Large intestine (tissue), 3 donors: ENCODE data around the gene TLNRD1. TPM values are rescaled to one million over a fixed set of nuclear protein-coding genes. Genes with fewer than 3 reads are reported as not detected.

Source experiments
- DNase-seq, 2 donors: peaks; one replicate each; pipeline versions ENCODE4 v3.0.0 to v3.0.0-alpha.2; 2013
- H3K27ac ChIP-seq: one replicate; pipeline ENCODE4 v1.5.1; 2013; ENCODE audit warnings: low read length
- H3K27me3 ChIP-seq: 2 replicates; pipeline ENCODE4 v1.6.1; 2013; ENCODE audit warnings: low read length; ENCODE audit not compliant: control insufficient read depth, insufficient read depth
- H3K36me3 ChIP-seq: 2 replicates; pipeline ENCODE4 v1.6.1; 2013; ENCODE audit warnings: low read length; ENCODE audit not compliant: control insufficient read depth, insufficient read depth
- H3K4me1 ChIP-seq: one replicate; pipeline ENCODE4 v1.6.1; 2013; ENCODE audit warnings: low read length; ENCODE audit not compliant: control insufficient read depth, insufficient read depth
- H3K4me3 ChIP-seq: one replicate; pipeline ENCODE4 v1.5.1; 2013; ENCODE audit warnings: low read length
- H3K9me3 ChIP-seq: one replicate; pipeline ENCODE4 v1.6.1; 2013; ENCODE audit warnings: mild to moderate bottlenecking, low read depth, low read length, moderate library complexity; ENCODE audit not compliant: control insufficient read depth
- WGBS: methylation state at CpG from one replicate; pipeline ENCODE4 v1.1.5; 2013; ENCODE audit warnings: low lambda C conversion rate; ENCODE audit not compliant: insufficient coverage; 5-methylcytosine and 5-hydroxymethylcytosine counted together
- polyA plus RNA-seq: library from polyadenylated mRNA; unstranded; fragments of 120-200 nt; gene quantifications from one replicate; pipeline ENCODE4 v1.2.1, GENCODE V29; 2013

The TLNRD1 gene
- polyA plus RNA-seq, 1 donor, result 6.9 TPM

DNA sequence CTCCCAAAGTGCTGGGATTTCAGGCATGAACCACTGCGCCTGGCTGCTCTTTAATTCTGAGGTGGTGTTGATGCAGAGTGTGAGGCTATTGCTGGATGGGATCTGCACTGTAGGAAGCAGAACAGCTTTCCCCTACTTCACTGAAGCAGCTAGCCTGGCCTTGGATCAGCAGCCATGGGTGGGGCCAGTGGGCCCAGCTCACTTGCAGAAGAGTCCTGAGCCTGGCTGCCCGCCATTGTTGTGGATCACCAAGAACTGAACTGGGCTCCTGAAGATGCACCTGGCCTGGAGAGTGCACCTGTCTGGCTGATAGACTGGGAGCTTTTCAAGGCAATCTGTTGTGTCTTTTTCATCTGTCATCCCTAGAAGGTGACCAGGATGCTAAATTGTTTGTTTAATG lies 11.9 kb downstream of the TLNRD1 start:
- Histone ChIP-seq H3K27ac (no peak overlapping the region), H3K27me3 (no peaks in the 10 kb centered on the region), H3K9me3 (no peaks in the 10 kb centered on the region), H3K36me3 (no peaks in the 10 kb centered on the region), H3K4me3 (no peak overlapping the region), H3K4me1 (no peaks in the 10 kb centered on the region)
- no CpG with 5 or more reads among the region's 2 CpGs for WGBS
- DNase-seq, result no peak

DNA sequence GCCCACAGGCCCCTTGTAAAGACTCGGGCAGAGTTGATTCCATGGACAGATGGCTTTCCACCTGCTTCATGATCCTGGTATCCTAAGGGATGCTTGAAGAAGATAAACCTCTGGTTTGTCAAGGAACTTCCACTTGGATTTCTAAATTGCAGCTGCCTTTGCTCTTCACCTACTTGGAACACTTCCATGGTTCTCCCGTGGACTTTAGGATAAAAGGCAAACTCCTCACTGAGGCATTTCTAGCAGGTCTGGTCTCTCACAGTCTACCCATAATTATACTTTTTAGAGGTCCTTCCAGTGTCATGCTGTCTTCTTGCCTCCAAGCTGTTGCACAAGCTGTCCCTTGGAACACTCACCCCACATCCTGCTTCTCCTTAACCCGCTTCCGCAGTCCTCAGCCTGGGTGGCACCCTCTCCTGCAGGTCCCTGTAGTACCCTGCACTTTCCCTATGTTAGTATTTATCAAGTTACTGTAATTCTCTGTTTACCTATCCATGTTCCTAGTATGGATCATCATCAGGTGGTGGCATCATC lies 12.7 kb downstream of the TLNRD1 start:
- no peaks in the 10 kb centered on the region for H3K27me3 ChIP-seq
- H3K4me1 ChIP-seq, result no peaks in the 10 kb centered on the region
- H3K36me3 ChIP-seq, result no peaks in the 10 kb centered on the region
- WGBS, result no CpG with 5 or more reads among the region's 4 CpGs
- H3K27ac ChIP-seq, result no peak overlapping the region
- no peak overlapping the region for H3K4me3 ChIP-seq
- no peaks in the 10 kb centered on the region for H3K9me3 ChIP-seq
- DNase-seq, result no peak

DNA sequence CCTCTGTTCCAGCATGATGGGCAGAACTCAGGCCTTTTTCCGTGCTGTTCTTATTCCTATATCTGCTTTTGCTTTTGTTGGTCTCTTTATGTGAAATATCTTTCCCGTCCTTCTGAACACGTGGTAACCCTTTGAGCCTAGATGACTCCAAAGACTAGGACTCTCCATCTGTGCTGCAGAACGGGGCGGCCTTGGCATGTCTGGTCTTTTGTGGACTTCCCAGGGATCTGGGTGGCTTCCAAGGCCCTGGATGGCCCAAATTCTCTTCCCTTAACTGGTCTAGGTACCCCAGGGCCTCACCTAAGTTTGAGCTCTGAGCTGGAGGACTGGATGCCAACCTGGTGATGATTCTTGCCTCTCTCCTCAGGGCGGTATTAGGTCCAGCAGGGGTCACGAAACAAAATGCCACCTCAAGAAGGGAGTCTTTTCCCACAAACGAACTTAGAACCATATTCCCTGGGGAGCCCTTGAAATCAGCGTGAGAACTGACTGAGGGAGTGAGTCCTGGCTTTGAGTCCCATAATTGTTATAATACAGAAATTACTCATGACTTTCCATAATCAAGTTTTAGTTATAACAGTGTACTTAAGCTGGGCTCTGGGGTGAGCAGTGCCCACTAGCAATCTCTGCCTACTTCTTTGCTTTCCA lies 13.8 kb downstream of the TLNRD1 start:
- Histone ChIP-seq H3K27me3 (no peaks in the 10 kb centered on the region), H3K4me3 (no peak overlapping the region), H3K27ac (no peak overlapping the region), H3K4me1 (no peaks in the 10 kb centered on the region), H3K36me3 (no peaks in the 10 kb centered on the region), H3K9me3 (no peaks in the 10 kb centered on the region)
- WGBS, result no CpG with 5 or more reads among the region's 9 CpGs
- DNase-seq, result no peak

DNA sequence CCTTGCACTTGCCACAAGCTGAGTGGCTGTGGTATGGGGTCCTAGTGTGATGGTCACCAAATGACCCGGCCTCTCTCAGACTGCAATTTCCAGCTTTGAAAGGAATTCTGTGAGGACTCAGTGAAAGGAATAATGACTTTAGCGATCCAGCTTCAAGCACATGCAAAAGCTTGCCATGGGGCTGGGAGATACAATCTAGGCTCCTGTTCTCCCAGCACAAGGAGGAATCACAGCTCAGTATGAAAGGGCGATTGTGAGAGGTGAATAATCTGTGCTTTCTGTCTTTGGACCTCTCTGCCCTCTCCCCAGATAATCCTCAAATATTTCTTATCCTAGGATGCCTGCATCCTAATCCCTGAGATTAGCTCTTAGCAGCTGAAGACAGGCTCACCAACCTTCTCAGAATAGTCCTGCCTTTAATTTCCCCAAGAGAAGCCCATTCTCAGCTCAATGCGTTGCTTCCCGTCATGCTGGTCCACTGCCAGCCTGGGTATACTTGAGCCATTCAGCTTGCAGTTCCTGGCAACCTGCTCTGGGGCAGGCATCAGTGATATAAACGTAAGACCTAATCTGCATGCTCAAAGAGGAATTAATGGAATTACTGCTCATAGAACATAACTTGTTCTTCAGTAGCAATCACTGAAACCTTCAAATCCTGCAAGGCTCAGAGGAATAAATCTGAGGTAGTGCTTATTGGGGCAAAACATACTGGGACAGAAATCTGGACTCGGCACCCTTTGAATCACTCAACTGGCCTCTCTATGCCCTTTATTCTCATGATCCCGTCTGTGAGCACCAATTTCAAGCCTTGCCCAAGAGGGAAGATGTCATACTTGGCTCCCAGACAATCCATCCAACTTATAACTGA lies 15.1 kb downstream of the TLNRD1 start:
- H3K27me3 ChIP-seq, result no peaks in the 10 kb centered on the region
- no peaks in the 10 kb centered on the region for H3K9me3 ChIP-seq
- no peak overlapping the region for H3K4me3 ChIP-seq
- H3K27ac ChIP-seq, result no peak overlapping the region
- no peaks in the 10 kb centered on the region for H3K4me1 ChIP-seq
- H3K36me3 ChIP-seq, result no peaks in the 10 kb centered on the region
- no peak for DNase-seq
- no CpG with 5 or more reads among the region's 8 CpGs for whole genome bisulfite sequencing

DNA sequence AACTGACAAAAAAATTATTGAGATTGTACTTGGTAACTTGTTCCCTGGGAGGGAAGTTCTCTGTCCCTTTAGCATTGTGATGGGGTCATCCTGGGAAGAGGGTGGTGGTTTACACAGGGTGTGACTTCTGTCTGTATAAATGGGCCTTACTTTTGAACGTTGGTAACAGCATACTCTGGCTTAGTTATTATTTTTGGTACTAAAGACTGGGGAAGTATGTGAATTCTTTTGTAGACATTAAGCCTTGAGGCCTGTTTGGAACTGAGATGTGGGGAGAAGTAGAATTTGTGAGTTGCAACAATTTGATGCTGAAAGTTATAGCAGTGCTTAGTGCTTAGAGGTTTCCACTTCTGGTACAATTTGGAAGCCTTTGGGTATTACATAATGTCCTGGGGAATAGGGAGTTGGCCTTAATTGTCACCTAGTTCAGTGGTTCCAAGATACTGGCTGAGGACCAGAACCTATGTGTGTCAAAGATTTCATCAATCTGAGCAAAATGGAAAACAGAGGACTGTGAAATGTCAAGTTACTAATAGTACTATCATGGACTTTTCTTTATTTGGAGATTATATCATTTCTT lies 15.9 kb downstream of the TLNRD1 start:
- no peak for DNase-seq
- Histone ChIP-seq H3K9me3 (no peaks in the 10 kb centered on the region), H3K27ac (no peak overlapping the region), H3K27me3 (no peaks in the 10 kb centered on the region), H3K4me3 (no peak overlapping the region), H3K36me3 (no peaks in the 10 kb centered on the region), H3K4me1 (no peaks in the 10 kb centered on the region)
- WGBS, result no CpG with 5 or more reads among the region's 1 CpG

DNA sequence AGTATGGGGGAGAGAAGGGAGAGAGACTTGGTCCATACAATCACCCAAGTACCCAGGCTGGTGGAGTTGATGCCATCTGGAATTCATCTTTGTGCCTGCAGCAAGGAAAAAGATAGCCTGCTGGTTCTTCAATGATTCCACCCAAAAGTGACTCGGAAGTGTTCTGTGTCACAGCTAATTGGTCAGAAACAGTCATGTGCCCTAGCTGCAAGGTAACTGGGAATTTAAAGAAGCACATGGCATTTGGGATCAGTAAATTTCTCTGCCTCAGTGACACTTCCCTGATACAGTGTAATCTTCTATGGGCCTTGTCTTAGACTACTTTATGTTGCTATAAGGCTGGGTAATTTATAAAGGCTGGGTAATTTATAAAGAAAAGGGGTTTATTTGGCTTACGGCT lies 17.5 kb downstream of the TLNRD1 start:
- Histone ChIP-seq H3K4me3 (no peak overlapping the region), H3K4me1 (no peaks in the 10 kb centered on the region), H3K36me3 (no peaks in the 10 kb centered on the region), H3K27me3 (no peaks in the 10 kb centered on the region), H3K27ac (no peak overlapping the region), H3K9me3 (no peaks in the 10 kb centered on the region)
- 100% methylated on average over 1 of the region's 2 CpGs for WGBS
- no peak for DNase-seq

DNA sequence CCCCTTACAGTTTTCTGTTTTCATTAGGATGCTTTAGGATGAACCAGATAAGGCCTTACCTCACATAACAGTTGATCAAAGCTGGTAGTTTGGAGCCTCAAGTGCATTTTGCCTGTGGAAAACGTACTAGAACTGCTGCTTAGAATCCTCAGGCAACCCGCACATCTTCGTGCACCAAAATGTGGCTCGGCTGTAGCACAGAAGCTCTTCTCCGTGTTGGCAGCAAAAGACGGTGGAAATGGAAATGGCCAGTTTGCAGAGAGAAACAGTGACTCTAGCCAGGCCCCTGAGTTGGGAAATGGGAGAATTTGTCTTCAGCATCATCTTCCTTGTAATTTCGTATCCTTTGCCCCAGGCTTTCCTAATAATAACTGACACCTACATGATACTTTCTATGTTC lies 20.6 kb downstream of the TLNRD1 start:
- H3K9me3 ChIP-seq, result no peaks in the 10 kb centered on the region
- WGBS, result no CpG with 5 or more reads among the region's 7 CpGs

DNA sequence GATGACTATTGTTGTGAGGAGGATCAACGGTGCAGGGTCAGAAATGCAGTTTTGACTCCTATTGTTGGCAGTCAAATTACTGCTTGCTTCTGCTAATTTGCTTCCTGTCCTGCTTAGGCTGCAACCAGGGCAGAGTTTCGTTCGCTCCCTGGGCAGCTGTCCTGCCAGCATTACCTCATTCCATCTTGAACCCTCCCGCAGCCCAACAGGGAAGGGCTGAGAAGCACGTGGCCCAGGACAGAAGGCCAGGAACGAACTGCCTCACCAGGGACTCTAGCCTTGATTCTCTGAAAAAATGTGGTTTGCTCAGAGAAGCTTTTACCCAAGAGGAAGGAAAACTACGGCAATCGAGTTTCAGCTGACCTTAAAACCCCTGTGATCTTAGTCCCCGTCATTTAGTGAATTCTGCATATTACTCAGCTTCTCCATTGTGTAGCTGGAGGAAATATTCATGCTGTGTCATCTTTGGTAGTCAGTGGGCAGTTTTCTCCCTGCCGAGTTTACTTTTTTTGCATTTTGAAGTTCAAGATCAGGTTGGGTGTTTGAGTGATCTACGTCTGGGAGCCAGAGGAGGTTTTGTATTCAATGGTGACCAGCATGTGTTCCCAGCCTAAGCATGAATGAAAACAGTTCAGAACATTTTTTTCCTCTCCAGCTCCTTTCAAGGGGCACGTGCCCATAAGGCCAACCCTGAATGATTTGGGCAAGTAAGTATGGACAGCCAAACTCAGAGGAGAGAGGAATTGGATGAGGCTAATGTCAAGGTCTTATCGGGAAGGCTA lies 23.0 kb downstream of the TLNRD1 start:
- no peak overlapping the region for H3K4me3 ChIP-seq
- peak in 1 of 2 donors; percentile 18 for DNase-seq
- no peaks in the 10 kb centered on the region for H3K36me3 ChIP-seq
- H3K4me1 ChIP-seq, result no peaks in the 10 kb centered on the region
- 83% methylated on average over 2 of the region's 13 CpGs for WGBS
- no peaks in the 10 kb centered on the region for H3K27me3 ChIP-seq
- peak overlapping the region; percentile 9 for H3K27ac ChIP-seq
- H3K9me3 ChIP-seq, result no peaks in the 10 kb centered on the region

More for the DNA sequence above, 20.6 kb downstream of the TLNRD1 start:
- Histone ChIP-seq H3K36me3 (no peaks in the 10 kb centered on the region), H3K27me3 (no peaks in the 10 kb centered on the region), H3K4me1 (no peaks in the 10 kb centered on the region), H3K4me3 (no peak overlapping the region), H3K27ac (no peak overlapping the region)
- no peak for DNase-seq

DNA sequence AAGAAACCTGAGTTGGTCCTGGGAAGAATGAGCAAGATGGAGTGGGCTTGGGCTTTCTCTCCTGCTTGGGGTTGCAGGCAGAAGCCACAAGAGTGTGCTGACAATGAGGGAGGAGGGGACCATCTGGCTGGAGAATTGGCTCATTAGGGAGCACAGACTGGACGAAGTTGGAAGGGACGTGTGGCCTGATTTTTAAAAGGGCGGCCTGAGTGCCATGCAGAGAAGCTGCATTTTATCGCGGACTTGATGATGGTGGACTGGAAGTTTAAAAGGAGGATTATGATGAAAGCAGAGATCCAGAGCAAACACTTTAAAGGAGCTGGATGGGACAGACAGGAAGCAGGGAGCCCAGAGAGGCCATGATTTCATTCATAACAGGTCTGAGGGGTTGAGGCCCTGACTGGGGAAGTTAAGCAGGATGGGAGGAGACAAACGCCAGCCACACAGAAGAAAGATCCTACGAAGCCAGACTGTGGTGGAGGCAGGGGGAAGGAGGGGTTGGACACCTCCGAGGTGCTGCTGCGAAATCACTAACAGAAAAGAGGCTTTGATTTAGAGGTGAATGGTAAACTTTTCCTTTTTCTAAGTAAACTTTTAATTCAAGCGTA lies 23.6 kb downstream of the TLNRD1 start:
- Histone ChIP-seq H3K9me3 (no peaks in the 10 kb centered on the region), H3K27me3 (no peaks in the 10 kb centered on the region), H3K4me3 (no peak overlapping the region), H3K27ac (peak overlapping the region; percentile 9), H3K4me1 (no peaks in the 10 kb centered on the region), H3K36me3 (no peaks in the 10 kb centered on the region)
- WGBS, result 100% methylated on average over 2 of the region's 10 CpGs
- DNase-seq, result no peak
